Measurements from ENCODE around the gene MAP3K19. TPM values are rescaled to one million over a fixed set of nuclear protein-coding genes. Genes with fewer than 3 reads are reported as not detected.
"Not testable (repeated sequence)": the region's sequence is repeated elsewhere in the genome, so short reads cannot be mapped to it uniquely, and the experiment has no call there.

The MAP3K19 gene, protein sequence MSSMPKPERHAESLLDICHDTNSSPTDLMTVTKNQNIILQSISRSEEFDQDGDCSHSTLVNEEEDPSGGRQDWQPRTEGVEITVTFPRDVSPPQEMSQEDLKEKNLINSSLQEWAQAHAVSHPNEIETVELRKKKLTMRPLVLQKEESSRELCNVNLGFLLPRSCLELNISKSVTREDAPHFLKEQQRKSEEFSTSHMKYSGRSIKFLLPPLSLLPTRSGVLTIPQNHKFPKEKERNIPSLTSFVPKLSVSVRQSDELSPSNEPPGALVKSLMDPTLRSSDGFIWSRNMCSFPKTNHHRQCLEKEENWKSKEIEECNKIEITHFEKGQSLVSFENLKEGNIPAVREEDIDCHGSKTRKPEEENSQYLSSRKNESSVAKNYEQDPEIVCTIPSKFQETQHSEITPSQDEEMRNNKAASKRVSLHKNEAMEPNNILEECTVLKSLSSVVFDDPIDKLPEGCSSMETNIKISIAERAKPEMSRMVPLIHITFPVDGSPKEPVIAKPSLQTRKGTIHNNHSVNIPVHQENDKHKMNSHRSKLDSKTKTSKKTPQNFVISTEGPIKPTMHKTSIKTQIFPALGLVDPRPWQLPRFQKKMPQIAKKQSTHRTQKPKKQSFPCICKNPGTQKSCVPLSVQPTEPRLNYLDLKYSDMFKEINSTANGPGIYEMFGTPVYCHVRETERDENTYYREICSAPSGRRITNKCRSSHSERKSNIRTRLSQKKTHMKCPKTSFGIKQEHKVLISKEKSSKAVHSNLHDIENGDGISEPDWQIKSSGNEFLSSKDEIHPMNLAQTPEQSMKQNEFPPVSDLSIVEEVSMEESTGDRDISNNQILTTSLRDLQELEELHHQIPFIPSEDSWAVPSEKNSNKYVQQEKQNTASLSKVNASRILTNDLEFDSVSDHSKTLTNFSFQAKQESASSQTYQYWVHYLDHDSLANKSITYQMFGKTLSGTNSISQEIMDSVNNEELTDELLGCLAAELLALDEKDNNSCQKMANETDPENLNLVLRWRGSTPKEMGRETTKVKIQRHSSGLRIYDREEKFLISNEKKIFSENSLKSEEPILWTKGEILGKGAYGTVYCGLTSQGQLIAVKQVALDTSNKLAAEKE (N-terminal part only)
- total RNA-seq = 10 to 100 TPM in 1 of 2 donors, 1 to 10 TPM in 1; 6.9 to 16.0 TPM
- polyA plus RNA-seq (ENCODE audit: insufficient read length in 2 of 2) = 1 to 10 TPM; 6.2 to 8.9 TPM
- long read RNA-seq, donor 1, partial matches to known transcripts = 0 of 1 reads
- long read RNA-seq, donor 1, other reads (novel, unspliced or antisense) = 0 of 1 reads
- long read RNA-seq, donor 2 = 0 reads
- long read RNA-seq, donor 3 = 0 reads
- long read RNA-seq, donor 4, partial matches to known transcripts = 0 of 1 reads
- long read RNA-seq, donor 4, other reads (novel, unspliced or antisense) = 0 of 1 reads

DNA sequence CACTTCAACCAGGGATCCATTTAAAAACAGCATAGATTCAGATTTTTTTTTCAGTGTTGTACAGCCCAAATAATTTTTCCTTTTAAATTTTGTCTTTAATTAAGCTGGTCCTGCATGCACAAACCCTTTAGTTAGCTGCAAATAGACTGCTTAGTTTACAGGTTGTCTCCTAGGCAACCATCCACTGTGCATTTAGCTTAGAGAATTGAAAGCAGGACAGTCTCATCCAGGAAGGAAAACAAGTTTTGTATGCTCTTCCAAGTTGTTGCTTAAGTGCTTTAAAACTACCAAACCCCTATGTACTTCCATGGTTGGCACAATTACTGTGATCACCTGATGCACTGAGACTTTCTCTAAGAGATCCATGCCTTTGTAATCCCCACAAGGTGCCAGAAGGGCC is at the start of gene MAP3K19:
TSS of gene MAP3K19 (minus strand) at position 148 of the 400 bp plus-strand sequence. CDS start 22,800 bp downstream, outside the sequence.
- Histone ChIP-seq H3K36me3 (ENCODE audit: control insufficient read depth, insufficient read depth, low read length) (no peaks in the 10 kb centered on the region), H3K9me3 (ENCODE audit: control insufficient read depth, insufficient read depth, low read length) (no peaks in the 10 kb centered on the region), H3K4me3 (ENCODE audit: low read depth, low read length) (no peak within 1 kb of the TSS), H3K27me3 (ENCODE audit: control insufficient read depth, insufficient read depth, low read length) (no peaks in the 10 kb centered on the region), H3K27ac (ENCODE audit: low read depth, low read length) (no peak within 1 kb of the TSS), H3K4me1 (ENCODE audit: control insufficient read depth, insufficient read depth, low read length) (no peaks in the 10 kb centered on the region)
- peak in 4 of 6 donors; percentile 7 to 45 (median 21) for DNase-seq (ENCODE audit: low read depth in 4 of 6, low spot score in 6 of 6)

- peaks cover 5% of the 10 kb centered on the region for H3K36me3 ChIP-seq (ENCODE audit: control insufficient read depth, insufficient read depth, low read length)
- no peak overlapping the region for H3K4me3 ChIP-seq (ENCODE audit: low read depth, low read length)
- DNase-seq (ENCODE audit: low read depth in 4 of 6, low spot score in 6 of 6) = no peak
- H3K27ac ChIP-seq (ENCODE audit: low read depth, low read length) = no peak overlapping the region
- H3K4me1 ChIP-seq (ENCODE audit: control insufficient read depth, insufficient read depth, low read length) = no peaks in the 10 kb centered on the region
- H3K9me3 ChIP-seq (ENCODE audit: control insufficient read depth, insufficient read depth, low read length) = no peaks in the 10 kb centered on the region
- no CpG with 5 or more reads among the region's 4 CpGs for WGBS (ENCODE audit: insufficient coverage)
- H3K27me3 ChIP-seq (ENCODE audit: control insufficient read depth, insufficient read depth, low read length) = no peaks in the 10 kb centered on the region
Measured at GRCh38 chr2:135096665-135097446, 49.6 kb upstream of the MAP3K19 start.

DNA sequence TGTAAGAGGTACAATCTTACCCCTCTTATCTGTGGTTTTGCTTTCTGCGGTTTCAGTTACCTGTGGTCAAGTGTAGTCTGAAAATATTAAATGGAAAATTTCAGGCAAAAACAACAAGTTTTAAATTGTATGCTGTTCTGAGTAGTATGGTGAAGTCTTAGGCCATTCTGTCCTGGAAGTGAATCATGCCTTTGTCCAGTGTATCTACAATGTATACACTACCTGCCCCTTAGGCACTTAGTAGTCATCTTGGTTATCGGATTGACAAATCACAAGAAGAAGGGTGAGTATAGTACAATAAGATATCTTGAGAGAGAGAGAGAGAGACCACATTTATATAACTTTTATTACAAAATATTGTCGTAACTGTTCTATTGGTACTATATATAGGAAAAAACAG is 48.3 kb upstream of the MAP3K19 start:
- Histone ChIP-seq H3K4me1 (ENCODE audit: control insufficient read depth, insufficient read depth, low read length) (no peaks in the 10 kb centered on the region), H3K9me3 (ENCODE audit: control insufficient read depth, insufficient read depth, low read length) (no peaks in the 10 kb centered on the region), H3K27me3 (ENCODE audit: control insufficient read depth, insufficient read depth, low read length) (no peaks in the 10 kb centered on the region), H3K36me3 (ENCODE audit: control insufficient read depth, insufficient read depth, low read length) (peaks cover 5% of the 10 kb centered on the region), H3K4me3 (ENCODE audit: low read depth, low read length) (no peak overlapping the region), H3K27ac (ENCODE audit: low read depth, low read length) (no peak overlapping the region)
- no peak for DNase-seq (ENCODE audit: low read depth in 4 of 6, low spot score in 6 of 6)
- no CpG with 5 or more reads among the region's 3 CpGs for WGBS (ENCODE audit: insufficient coverage)

DNA sequence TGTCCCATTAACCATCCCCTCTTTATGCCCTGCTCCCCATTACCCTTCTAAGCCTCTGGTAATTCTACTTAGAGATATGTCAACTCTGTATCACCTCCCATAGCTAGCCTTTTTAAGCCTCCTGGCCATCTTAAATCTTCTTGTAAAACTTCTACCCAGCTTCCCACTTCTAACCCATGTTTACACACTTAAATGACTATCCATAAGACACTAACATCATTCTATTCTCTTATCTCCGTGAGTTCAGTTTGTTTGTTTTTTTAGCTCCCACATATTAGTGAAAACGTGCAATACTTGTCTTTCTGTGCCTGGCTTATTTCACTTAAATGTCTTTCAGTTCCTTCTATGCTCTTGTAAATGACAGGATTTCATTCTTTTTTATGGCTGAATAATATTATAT is 47.3 kb upstream of the MAP3K19 start:
- H3K4me3 ChIP-seq (ENCODE audit: low read depth, low read length) = no peak overlapping the region
- DNase-seq (ENCODE audit: low read depth in 4 of 6, low spot score in 6 of 6) = no peak
- no peak overlapping the region for H3K27ac ChIP-seq (ENCODE audit: low read depth, low read length)
- H3K4me1 ChIP-seq (ENCODE audit: control insufficient read depth, insufficient read depth, low read length) = no peaks in the 10 kb centered on the region
- no peaks in the 10 kb centered on the region for H3K27me3 ChIP-seq (ENCODE audit: control insufficient read depth, insufficient read depth, low read length)
- 100% methylated on average over 1 of the region's 2 CpGs for WGBS (ENCODE audit: insufficient coverage)
- peaks cover 5% of the 10 kb centered on the region for H3K36me3 ChIP-seq (ENCODE audit: control insufficient read depth, insufficient read depth, low read length)
- H3K9me3 ChIP-seq (ENCODE audit: control insufficient read depth, insufficient read depth, low read length) = no peaks in the 10 kb centered on the region

- Histone ChIP-seq H3K27me3 (ENCODE audit: control insufficient read depth, insufficient read depth, low read length) (no peaks in the 10 kb centered on the region), H3K4me3 (ENCODE audit: low read depth, low read length) (no peak overlapping the region), H3K27ac (ENCODE audit: low read depth, low read length) (no peak overlapping the region), H3K4me1 (ENCODE audit: control insufficient read depth, insufficient read depth, low read length) (no peaks in the 10 kb centered on the region), H3K36me3 (ENCODE audit: control insufficient read depth, insufficient read depth, low read length) (peaks cover 5% of the 10 kb centered on the region), H3K9me3 (ENCODE audit: control insufficient read depth, insufficient read depth, low read length) (peaks cover 3% of the 10 kb centered on the region)
- peak in 1 of 6 donors; percentile 51 for DNase-seq (ENCODE audit: low read depth in 4 of 6, low spot score in 6 of 6)
- WGBS (ENCODE audit: insufficient coverage) = no CpG with 5 or more reads among the region's 3 CpGs
Measured at GRCh38 chr2:135093670-135094330, 46.6 kb upstream of the MAP3K19 start.

GRCh38 chr2:135093193-135093592 is 45.9 kb upstream of the MAP3K19 start:
- Histone ChIP-seq H3K4me3 (ENCODE audit: low read depth, low read length) (no peak overlapping the region), H3K27ac (ENCODE audit: low read depth, low read length) (no peak overlapping the region), H3K9me3 (ENCODE audit: control insufficient read depth, insufficient read depth, low read length) (peaks cover 3% of the 10 kb centered on the region), H3K36me3 (ENCODE audit: control insufficient read depth, insufficient read depth, low read length) (peaks cover 5% of the 10 kb centered on the region), H3K4me1 (ENCODE audit: control insufficient read depth, insufficient read depth, low read length) (no peaks in the 10 kb centered on the region), H3K27me3 (ENCODE audit: control insufficient read depth, insufficient read depth, low read length) (no peaks in the 10 kb centered on the region)
- DNase-seq (ENCODE audit: low read depth in 4 of 6, low spot score in 6 of 6) = no peak

GRCh38 chr2:135091681-135092080 is 44.4 kb upstream of the MAP3K19 start:
- WGBS (ENCODE audit: insufficient coverage) = no CpG with 5 or more reads among the region's 1 CpG
- no peak for DNase-seq (ENCODE audit: low read depth in 4 of 6, low spot score in 6 of 6)
- no peak overlapping the region for H3K27ac ChIP-seq (ENCODE audit: low read depth, low read length)
- H3K4me3 ChIP-seq (ENCODE audit: low read depth, low read length) = no peak overlapping the region
- H3K9me3 ChIP-seq (ENCODE audit: control insufficient read depth, insufficient read depth, low read length) = peaks cover 3% of the 10 kb centered on the region
- H3K4me1 ChIP-seq (ENCODE audit: control insufficient read depth, insufficient read depth, low read length) = no peaks in the 10 kb centered on the region
- peaks cover 5% of the 10 kb centered on the region for H3K36me3 ChIP-seq (ENCODE audit: control insufficient read depth, insufficient read depth, low read length)
- no peaks in the 10 kb centered on the region for H3K27me3 ChIP-seq (ENCODE audit: control insufficient read depth, insufficient read depth, low read length)

- not testable (repeated sequence) for H3K4me3 ChIP-seq (ENCODE audit: low read depth, low read length); H3K4me1 ChIP-seq (ENCODE audit: control insufficient read depth, insufficient read depth, low read length); H3K36me3 ChIP-seq (ENCODE audit: control insufficient read depth, insufficient read depth, low read length); H3K9me3 ChIP-seq (ENCODE audit: control insufficient read depth, insufficient read depth, low read length); H3K27me3 ChIP-seq (ENCODE audit: control insufficient read depth, insufficient read depth, low read length); DNase-seq (ENCODE audit: low read depth in 4 of 6, low spot score in 6 of 6); H3K27ac ChIP-seq (ENCODE audit: low read depth, low read length)
- 100% methylated on average over 2 of the region's 4 CpGs for WGBS (ENCODE audit: insufficient coverage)
Measured at GRCh38 chr2:135089597-135089996, 42.4 kb upstream of the MAP3K19 start.
